Stimulated activated CD8-positive, alpha-beta memory T cell treated with anti-CD3 and anti-CD28 coated beads, Interleukin-4, amount 100 ng/mL, for 48 hours (primary cell): ENCODE measurements around the gene BARHL1.
A peak's percentile ranks its signal among the peaks of the same experiment; 100 is the strongest.

ENCODE experiments used
- DNase-seq: peaks from one replicate; pipeline ENCODE4 v3.0.0-alpha.2; 2020

Gene BARHL1

DNA sequence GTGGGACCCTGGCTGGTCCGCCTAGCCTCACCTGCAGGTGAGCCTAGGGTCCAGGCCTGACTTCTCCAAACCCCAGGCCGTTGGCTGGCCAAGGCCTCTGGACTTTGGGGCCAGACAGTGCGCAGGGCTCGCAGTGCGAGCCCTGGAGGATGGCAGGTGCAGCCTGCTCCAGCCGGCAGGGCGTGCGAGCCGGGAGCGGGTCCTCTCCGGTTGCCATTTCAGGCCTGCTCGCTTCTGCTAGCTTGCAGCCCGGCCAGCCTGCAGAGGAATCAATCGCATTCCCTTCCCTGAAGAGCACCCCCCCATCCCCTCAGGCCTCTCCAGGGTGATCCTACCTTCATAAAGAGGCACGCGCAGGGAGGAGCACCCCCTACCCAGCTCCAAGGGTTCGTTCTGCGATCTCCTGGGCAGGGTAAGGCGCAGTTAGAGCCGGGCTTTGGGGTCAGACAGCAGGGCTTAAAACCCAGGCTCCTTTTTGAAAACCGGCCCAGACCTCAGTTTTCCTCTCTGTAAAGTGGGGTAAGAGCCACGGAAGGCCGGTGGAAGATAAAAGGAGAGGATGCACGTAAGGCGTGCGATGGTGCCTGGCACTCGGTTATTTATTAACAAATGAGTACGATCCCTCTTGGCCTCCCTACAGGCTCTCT, 6.2 kb downstream of the BARHL1 start:
- DNase-seq = no peak

GRCh38 chr9:132589148-132590036, 7.0 kb downstream of the BARHL1 start:
- no peak for DNase-seq

GRCh38 chr9:132590037-132590317, 7.6 kb downstream of the BARHL1 start:
- DNase-seq = no peak

- no peak for DNase-seq
These were observed 8.1 kb downstream of the BARHL1 start for GRCh38 chr9:132590318-132591182.

DNA sequence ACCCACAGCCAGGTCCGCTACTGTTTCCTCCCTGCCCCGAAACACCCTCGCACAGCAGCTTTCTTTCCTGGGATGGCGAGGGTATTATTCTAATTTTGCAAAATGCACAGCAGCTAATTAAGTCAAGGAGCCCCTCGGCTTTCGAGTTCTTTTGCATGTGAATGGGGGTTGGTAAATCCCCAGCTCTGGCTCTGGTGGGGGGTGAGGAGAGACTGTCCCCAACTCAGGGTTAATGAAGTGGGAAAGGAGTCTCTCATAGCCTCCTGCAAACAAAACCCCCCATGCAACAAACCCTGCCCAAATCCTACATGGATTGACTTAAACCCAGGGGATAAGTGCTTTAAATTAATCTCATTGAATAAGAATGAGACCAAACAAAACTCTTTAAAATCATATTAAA, 8.8 kb downstream of the BARHL1 start:
- DNase-seq = no peak

- DNase-seq = no peak
These were observed 9.4 kb downstream of the BARHL1 start for GRCh38 chr9:132591751-132592314.

DNA sequence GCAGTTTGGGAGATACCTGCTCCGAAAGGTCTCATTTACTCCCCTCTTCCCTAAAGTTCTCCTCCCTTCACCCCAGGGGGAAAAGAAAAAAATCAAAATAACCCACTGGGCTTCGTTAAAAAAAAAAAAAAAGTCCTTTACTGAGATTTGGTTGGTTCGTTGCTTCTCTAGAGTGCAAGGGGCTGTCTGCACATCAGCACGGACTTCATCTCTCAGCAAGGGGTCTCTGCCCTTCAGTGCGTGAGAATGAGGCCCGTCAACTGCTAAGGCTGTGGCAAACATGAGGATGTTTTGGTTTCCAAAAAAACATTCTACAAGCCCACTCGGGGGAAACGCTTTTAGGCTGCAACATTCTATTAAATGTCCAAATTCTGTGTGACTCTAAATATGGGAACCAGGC, 10.0 kb downstream of the BARHL1 start:
- no peak for DNase-seq

DNA sequence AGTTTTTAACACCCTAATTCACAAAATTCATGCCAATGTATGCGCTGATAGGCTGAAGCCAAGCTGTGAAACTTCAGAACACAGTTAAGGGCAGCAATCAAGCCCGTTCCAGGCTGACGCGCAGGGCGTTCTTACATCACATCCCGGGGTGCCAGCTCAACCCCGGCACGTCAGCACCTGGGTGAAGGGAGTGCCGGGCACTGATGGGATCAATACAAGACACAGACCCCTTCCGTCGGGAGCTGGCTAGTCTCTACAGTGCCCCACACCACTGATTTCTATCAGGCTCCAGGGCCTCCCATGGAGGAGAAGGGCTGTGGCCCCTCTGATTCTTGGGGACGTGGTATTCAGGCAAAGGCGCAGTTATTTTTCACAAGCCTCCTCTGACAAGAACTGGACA, 12.0 kb downstream of the BARHL1 start:
- DNase-seq = no peak

DNA sequence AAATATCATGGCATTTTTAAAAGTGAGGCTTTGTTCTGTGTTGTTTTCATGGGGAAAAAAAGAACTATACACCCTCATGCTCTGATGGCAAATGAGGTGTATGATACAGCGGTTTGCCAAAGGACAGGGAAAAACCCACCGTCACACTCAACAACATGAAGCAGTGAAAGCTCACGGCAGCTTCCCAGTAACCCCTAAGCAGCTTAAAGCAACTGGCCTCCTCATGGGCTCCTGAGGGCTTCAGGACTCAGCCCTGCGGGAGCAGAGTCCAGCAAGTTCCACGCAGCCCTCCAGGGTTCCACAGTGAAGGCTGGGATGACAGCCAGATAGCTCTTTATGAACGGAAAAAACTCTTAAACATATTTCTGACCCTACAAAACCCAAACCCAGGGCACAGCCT, 12.9 kb downstream of the BARHL1 start:
- no peak for DNase-seq

- no peak for DNase-seq
These were observed 13.8 kb downstream of the BARHL1 start for GRCh38 chr9:132596200-132596599.

DNA sequence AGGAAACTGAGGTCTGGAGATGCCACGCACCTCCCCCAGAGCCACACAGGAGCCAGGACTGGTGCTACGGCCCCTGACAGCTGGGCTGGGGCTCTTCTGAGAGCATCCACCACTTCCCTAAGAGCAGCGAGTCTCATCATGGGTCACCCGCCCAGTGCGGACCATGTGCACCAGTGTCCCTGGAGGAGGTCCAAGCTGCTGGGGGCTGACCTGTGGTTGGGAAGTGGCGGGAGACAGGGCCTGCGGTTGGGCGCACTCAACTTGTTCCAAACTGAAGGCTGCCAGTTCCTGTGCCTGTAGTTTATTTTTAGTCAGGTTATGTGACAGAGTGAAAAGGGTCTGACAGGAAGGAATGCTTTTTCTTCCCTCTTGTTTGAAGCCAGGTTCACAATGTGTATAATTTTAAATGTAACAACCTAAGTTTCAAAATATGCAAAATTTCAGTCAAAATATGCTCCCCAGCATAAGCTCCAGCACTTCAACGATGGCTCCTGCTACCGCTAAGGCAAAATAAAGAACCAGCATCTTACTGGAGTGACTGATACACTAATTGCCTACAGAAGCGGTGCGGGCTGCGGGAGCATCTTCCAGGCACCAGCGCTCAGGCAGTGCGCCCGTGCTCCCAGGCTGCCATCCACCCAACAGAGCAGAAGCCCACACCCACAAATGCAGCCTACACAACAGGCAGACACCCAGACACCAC, 14.8 kb downstream of the BARHL1 start:
- DNase-seq = no peak

DNA sequence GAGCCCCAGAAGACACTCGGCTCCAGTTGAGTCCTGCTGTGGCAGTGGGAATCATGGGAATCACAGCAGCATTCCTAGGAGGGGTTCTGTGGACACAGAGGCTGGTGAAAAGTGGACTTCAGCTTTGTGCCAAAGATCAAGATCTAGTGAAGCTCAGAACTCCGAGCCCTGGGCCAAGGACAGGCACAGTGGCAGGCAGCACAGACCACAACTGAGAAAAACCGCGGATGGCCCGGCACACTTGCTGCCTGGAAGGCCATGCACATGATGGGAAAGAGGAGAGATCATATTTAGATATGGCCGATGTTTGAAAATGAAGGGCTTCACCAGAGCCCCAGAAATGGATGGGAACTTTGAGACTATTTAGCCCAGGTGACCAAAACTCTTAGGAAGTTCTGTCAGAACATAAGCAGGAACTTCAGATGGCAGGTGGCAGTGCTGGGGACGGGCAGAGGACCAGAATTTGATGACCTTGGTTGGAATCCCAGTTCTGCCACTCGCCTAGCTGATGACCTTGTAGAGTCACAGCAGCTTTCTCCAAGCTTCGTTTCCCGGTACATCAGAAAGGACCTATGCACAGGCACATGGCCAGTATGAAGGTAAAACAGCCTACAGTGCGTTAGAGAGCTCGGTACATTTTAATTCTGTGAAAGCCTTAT, 18.0 kb downstream of the BARHL1 start:
- DNase-seq = no peak

GRCh38 chr9:132602207-132602606, 19.8 kb downstream of the BARHL1 start:
- DNase-seq = no peak

- no peak for DNase-seq
These were observed 23.0 kb downstream of the BARHL1 start for GRCh38 chr9:132605387-132605786.

DNA sequence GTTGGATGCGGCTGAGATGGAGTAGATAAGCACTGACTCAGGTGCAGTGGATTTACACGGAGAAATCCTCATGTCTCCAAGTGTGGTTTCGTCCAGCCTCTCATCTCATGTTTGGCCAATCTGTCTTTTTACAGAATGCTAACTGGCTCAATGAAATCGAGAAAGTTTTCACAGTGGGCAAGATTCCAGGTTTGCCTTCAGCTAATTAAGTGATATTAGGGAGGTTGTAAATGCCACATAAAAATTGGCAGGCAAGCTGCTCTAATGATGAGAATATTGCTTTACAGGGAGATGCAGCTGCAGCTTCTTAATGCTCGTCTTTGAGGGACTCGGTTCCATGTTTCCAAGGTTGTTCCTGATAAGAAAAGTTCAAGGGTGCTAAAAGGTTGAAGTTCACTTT, 23.7 kb downstream of the BARHL1 start:
- no peak for DNase-seq

GRCh38 chr9:132609184-132609583, 26.8 kb downstream of the BARHL1 start:
- no peak for DNase-seq

DNA sequence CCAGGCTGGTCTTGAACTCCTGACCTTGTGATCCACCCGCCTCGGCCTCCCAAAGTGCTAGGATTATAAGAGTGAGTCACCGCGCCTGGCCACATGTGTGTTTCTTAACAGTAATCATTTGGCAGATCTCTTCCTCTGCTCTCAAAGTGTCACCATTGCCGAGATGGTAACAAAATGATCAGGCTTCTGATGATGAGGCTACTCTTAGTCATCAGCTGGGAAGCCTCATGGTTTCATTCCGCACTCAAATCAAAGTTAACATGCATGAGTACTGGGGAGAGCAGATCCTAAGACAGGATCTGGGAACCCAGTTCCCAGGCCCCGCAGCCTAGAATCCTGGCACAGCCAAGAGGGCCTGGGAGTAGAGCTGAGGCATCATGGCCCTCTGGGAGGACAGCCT, 27.4 kb downstream of the BARHL1 start:
- peak; percentile 36 for DNase-seq

DNA sequence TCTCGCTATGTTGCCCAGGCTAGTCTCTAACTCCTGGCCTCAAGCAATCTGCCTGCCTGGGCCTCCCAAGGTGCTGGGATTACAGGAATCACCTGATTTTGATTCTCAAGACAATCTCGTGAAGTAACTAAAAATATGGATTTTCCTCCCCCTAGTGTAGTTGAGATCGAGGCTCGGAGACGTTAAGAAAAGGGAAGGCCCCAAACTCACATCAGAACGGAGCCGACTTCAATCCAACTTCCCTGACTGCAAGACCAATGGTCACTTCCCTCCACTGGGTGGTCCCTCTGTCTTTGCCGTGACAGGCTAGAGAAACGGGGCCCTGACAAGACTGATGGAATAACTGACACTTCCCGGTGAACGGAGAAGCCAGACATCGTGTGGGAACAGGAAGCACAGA, 28.3 kb downstream of the BARHL1 start:
- no peak for DNase-seq

- no peak for DNase-seq
These were observed 31.9 kb downstream of the BARHL1 start for GRCh38 chr9:132614324-132614723.

GRCh38 chr9:132615774-132616173, 33.4 kb downstream of the BARHL1 start:
- no peak for DNase-seq

DNA sequence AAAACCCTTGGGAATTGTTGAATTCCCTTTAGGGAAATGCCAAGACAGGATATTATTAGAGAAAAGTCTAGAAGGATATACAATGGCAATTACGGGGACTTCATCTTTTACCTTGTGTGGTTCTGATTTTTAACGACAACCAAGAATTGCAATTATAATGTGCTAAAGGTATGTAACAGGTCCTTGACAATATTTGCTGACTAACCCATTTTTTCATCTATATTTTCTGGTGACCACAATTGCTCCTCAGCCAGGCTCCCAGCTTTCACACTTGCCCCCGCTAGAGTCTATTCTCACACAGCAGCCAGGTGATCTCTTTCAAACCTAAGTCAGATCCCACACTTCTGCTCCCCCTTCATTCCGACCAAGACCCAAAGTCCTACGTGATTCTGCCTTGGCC, 34.3 kb downstream of the BARHL1 start:
- no peak for DNase-seq

GRCh38 chr9:132622159-132622558, 39.8 kb downstream of the BARHL1 start:
- DNase-seq = no peak
